Stimulated activated CD4-positive, alpha-beta T cell treated with anti-CD3 and anti-CD28 coated beads, Interleukin-15, amount 100 ng/mL, for 24 hours (primary cell): ENCODE results near the gene MYO1B.
A peak's percentile ranks its signal among the peaks of the same experiment; 100 is the strongest.

Experiments
- DNase-seq: peaks from one replicate; pipeline ENCODE4 v3.0.0-alpha.2; 2020

MYO1B gene

DNA sequence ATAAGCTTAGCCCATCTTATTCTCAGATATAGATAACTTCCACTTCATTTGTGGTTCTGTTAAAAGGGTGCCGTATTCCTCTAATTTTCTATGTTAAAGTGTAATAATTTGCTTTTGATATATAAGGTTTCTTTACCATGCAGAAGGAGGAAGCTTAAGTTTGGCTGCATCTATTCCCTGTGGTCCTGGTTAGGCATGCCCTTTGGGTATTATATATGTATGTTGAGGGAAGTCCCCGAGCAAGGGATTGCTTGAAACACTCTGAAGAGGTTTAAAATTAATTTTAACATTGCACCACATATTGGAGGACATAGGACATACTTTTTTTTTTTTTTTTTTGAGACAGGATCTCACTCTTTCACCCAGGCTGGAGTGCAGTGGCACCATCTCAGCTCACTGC, 16.9 kb upstream of the MYO1B start:
- no peak for DNase-seq

- DNase-seq = no peak
Measured at GRCh38 chr2:191228861-191229260, 16.3 kb upstream of the MYO1B start.

DNA sequence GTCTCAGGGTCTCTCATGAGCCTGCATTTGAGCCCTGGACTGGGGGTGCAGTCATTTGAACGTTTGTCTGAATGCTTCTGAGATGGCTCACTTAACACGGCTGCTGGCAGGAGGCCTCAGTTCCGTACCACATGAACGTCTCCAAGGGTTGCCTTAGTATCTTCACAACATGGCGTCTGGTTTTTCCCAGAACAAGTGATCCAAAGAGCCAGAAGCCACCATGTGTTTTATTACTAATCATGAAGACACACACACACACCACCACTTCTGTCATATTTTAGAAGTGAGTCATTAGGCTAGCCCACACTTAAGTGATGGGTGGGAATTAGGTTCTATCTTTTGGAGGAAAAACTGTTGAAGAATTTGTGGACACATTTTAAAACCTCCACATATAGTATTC, 15.0 kb upstream of the MYO1B start:
- DNase-seq = no peak

DNA sequence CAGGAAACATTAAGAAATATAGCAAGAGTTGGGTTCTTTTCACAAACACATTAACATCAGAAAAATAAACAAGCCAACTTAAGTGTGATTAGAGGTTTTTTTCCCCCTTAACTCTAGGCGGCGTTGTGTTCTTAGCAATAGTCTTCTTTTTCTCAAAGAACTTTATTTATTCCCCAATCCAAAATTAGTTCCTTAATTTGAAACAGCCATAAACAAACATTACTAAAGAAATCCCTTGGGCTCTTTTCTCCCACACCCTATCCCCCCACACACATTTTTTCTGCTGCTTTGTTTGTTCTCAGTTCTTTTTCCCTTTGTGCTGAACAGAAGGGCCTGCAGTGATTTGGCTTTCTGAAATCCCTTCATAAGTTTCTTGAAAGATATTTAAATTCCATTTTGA, 13.2 kb upstream of the MYO1B start:
- no peak for DNase-seq

DNA sequence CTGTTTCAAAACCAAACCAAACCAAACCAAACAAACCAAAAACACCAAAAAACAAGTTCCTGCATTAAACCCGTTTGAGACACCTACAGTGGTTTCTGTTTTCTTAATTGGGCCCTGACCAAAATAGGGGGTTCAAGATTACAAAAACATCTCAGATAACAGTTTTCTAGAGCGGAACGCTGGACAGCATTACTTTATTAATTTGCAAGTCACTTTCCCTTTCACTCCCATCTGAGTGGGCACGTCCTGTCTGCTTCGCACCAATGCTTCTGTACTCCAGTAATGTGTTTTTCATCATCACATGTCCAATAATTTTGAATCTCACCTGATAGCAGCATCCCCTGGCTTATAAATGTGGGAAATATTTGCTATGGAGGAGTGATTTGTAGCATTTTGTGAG, 11.7 kb upstream of the MYO1B start:
- no peak for DNase-seq

GRCh38 chr2:191234376-191234775, 10.8 kb upstream of the MYO1B start:
- no peak for DNase-seq

DNA sequence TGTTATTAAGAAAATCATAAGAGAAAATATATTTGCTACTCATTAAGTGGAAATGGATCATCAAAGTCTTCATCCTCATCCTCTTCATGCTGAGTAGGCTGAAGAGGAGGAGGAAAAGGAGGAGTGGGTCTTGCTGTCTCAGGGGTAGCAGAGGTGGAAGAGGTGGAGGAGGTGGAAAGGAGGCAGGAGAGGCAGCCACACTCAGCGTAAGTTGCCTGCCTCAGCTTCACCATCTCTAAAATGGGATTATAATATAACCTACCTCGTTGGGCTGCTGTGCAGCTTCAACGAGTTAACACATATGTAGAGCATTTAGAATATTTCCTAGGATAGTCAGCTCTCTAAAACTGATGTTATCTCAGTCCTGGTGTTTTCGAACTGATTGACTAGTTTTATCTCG, 4.3 kb upstream of the MYO1B start:
- DNase-seq = no peak

DNA sequence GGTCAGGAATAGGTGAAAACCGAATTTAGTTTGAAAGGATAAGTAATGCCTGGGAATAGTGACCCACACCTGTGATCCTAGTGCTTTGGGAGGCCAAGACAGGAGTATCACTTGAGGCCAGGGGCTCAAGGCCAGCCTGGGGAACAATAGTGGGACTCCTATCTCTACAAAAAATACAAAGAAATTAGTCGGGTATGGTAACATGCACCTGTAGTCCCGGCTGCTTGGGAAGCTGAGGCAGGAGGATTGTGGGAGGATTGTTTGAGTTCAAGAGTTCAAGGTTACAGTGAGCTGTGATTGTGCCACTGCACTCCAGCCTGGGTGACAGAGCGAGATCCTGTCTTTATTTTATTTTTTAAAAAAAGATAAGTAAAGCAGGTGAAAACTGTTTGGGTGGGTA, 3.8 kb upstream of the MYO1B start:
- DNase-seq = no peak

DNA sequence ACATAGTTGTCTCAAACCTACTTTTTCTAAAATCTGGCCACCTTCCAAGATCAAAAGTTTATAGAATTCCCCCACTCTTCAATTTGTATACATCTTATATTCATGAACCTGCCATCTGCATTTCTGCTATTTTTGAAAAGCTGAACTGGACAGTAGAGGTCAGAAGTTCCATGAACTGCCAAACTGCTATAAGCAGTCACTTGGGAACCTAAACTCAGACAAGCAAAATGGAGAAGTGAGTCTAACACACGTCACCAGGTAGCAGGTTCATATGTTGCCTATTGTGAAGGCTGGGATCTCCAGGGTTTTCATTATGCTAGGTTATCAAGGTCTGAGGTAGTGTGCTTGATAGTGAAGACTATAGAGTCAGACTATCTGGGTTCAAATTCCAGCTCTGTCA, 2.0 kb upstream of the MYO1B start:
- no peak for DNase-seq

DNA sequence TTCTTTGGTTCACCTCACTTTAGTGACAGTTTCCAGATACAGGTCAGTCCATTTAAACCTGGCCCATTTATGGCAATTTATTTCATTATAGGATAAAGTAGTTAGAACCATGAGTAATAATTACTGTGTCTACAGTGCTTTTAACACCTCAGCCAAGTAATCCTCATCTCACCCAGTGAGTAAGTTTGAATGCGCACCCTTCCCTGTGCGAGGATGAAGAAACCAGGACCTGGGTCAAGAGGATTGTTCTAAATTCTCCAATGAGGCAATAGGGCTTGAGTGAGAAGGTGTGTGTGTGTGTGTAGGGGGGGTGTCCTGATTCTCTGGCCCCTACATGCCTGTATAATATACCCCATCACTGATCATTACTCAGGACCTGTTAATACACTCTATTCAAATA, 854 bp upstream of the MYO1B start:
- DNase-seq = no peak

DNA sequence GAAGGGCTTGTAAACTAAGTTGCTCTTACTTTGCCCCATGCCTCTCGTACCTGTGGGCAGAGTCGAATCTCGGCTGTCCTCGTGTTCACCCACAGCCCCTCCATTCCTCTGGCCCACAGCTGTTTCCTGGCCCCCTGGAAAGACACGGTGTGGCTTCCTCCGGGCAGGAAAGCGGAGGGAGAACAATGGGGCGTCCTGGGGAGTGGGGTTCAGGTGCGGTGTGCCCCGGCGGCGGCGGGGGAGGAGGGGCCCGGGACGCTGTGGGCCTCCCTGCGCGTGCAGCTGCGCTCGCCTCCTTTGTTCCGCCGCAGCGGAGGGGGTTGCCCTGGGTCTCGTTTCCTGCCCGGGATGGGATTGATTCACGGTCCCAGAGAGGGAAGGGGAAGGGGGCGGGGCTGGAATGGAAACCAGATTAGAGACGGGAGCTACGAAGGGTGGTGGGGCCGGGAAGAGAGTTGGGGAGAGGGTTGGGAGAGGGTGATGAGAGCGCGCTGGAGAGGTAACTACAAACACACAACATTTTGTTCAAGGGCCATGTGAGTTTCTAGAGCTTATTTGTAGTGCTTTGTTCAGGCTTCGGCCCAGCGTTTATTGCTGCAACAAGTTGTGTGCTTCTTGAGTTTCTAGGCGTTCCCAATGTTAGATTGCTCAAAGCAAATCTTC, 796 bp downstream of the MYO1B start:
- DNase-seq = peak; percentile 62

DNA sequence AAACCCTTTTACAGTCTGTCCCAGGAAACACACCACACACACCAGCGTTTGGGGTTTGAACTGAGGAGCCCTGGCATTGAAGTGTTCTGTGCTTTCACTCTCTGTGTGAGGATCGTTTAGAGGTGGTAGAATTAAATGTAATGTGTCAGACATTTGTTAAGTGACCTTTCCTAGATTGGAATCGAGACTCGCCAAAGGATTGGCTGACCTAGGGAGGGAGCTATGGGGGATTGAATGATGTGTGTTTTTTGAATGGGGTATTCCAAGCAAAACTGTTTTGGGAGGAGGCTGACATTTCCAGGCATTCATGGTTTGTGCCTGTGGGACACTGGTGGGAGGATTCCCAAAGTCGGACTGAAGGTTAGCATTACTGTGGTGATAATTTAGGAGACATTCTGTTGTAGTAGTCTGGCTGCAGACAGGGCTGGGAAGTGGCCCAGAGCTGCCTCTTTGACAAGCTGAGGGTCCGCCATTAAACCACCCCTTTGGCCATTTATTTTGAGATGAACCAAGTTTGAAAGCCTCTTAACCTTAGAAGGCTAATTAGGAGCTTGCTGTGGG, 1.7 kb downstream of the MYO1B start:
- DNase-seq = no peak

GRCh38 chr2:191247381-191248057, 2.3 kb downstream of the MYO1B start:
- DNase-seq = no peak

DNA sequence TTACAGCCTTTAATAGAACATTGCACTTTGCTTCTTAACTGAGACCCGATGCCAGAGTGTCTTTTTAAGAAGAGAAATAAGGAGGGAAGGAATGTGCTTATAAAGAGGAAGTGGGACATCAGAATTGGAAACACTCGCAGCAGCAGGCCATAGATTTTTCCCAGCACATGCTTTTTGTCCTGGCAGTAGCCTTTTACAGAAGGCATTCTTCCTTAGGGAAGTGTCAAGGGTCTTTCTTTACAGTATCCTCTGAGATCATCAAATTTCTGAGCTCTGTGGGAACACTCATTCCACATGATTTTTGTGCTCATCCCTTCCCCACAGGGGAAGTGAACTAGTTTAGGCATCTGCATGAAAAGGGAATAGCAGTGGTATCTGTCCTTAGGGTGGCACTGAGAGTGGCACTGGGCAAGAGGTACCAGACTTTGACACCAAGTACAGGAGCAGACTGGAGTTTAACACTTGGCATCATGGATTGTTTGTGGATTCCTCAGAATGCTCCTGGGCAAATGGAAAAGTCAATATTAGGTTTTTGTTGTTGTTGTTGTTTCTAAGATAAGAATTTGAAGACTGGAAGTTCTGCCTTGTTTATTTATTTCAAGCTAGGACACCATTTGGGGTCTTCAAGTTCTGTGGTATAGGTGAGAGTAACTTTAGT, 4.1 kb downstream of the MYO1B start:
- DNase-seq = no peak

GRCh38 chr2:191250400-191250799, 5.2 kb downstream of the MYO1B start:
- DNase-seq = no peak

- no peak for DNase-seq
Measured at GRCh38 chr2:191250986-191251385, 5.8 kb downstream of the MYO1B start.

GRCh38 chr2:191252699-191253098, 7.5 kb downstream of the MYO1B start:
- DNase-seq = no peak

- no peak for DNase-seq
Measured at GRCh38 chr2:191253476-191253875, 8.3 kb downstream of the MYO1B start.

GRCh38 chr2:191255271-191255670, 10.1 kb downstream of the MYO1B start:
- DNase-seq = no peak

DNA sequence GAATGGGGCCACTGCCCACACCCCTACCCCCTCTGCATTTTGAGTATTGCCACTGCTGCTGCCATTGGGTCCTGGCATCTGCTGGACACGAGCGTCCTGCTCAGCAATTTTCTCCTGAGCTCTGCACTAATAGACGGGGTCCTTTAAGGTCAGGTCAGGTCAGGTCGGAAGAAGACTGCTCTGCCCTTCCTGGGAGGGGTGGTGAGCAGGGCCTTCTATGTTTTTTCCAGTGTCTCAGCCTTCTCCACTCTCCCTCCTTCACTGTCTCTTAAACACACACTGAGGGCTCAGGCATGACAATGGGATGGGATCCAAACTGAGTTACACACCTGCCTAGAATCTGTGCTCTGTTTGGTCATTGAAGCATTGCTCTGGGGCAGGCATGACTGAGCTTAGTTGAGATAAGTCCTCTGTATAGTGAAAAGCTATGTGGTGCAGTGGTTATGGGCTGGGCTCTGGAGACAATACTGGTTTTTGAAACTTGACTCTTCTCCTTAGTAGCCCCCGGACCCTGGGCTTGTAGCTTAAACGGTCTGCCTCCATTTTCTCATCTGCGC, 10.6 kb downstream of the MYO1B start:
- no peak for DNase-seq

GRCh38 chr2:191257934-191258333, 12.7 kb downstream of the MYO1B start:
- DNase-seq = no peak

GRCh38 chr2:191258996-191259395, 13.8 kb downstream of the MYO1B start:
- no peak for DNase-seq

GRCh38 chr2:191262436-191262835, 17.2 kb downstream of the MYO1B start:
- no peak for DNase-seq

- DNase-seq = no peak
Measured at GRCh38 chr2:191263050-191263449, 17.8 kb downstream of the MYO1B start.
